Stimulated activated CD4-positive, alpha-beta T cell treated with anti-CD3 and anti-CD28 coated beads, Interleukin-1b, Interleukin-23, amount 100 ng/mL, for 1 hour (primary cell): ENCODE measurements around the gene CELSR3.

ENCODE experiments used
- DNase-seq, 2 donors: peaks; one replicate each; pipeline ENCODE4 v3.0.0-alpha.2; 2020; ENCODE audit warnings: low read depth in 2 of 2

CELSR3 gene

DNA sequence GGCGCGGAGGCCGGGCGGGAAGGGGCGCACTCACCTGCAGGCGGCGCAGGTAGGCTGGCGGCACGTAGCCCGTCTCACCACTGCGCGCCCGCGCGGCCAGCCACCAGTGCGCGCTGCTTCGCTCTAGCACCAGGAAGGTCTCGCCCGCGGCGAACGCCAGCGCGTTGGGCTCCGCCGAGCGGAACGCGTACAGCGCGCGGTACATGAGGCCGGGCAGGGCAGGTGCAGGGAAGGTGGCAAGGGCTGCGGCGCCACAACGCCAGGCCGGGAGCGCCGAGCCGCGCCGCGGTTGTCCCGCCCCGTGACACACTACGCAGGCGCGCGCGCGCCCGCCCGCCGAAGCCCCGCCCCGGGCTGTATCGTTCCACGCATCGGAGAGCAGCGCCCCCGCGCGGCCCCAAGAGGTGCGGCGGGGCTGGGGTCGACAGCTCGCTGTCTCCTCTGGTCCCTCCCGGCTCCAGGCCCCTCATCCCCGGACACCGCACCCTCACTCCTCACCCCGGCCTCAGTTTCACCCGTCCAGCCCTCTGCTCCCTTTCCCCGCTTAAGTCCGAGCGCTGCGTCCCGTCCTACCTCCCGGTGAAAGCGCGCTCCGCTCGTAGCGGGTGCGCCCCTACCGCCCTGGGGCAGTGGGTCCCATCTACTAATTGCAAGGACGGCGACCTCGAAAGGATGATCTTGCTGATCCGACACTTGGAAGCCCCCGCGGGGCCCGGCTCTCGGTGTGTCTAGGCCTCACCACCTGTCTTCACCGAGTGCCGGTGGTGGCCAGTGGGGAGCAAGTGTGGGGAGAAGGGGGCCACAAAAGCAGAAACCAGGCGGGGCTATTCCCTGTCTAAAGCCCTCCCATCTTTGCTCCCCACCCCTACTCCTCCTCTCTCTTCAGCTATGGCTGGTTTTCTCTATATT, 23.2 kb upstream of the CELSR3 start, which contains the start of gene NCKIPSD:
Gene NCKIPSD, minus strand, starts transcription at position 313 of the 909 bp plus-strand sequence. Its CDS starts 108 bp downstream, at position 205.
- peak; percentile 77 to 93 for DNase-seq

DNA sequence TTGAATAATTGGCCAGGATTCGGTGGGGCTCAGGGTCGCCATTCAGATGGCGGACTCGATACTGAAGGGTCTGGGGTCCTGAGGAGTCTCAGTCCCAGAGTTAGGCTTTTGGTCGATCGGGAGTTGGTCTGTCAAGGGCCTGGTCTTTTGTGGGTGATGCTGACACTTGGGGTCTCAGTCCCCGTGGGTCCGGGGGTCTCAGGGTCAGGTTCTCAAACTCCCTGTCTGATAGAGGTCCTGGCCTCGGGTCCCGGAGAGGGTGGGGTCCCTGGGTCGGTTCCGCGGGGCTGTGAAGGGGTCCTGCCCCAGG, 22.6 kb upstream of the CELSR3 start:
- DNase-seq = no peak

DNA sequence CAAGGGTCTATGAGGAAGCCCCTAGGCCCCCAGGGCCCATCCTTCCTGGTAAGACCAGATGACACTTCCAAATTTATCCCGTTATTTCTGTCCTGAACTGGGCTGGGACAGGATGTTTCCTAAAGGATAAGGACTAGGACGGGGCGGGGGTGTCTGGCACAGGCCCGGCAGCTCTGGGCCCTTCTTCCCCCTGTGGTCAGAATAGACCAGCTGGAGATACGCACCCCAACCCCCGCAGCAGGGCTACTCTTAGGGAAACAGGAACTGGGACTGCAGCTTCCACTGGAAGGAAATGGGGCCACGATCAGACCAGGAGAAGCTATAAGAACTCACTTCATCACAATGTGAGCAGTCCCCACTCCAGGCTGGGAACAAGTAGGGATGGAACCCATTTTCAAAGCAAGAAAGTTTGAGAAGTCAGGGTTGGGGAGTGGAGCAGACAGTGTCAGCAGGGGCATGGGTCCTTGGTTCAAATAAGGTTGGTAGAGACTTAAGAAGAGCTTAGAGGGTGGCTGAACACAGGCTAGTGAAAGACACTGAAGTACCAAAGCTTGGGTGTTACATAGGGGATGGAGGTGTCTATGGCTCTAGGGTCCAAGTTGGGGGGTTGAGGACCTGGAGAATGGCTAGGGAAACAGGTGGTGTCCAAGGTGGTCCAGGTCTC, 21.9 kb upstream of the CELSR3 start:
- DNase-seq = no peak

DNA sequence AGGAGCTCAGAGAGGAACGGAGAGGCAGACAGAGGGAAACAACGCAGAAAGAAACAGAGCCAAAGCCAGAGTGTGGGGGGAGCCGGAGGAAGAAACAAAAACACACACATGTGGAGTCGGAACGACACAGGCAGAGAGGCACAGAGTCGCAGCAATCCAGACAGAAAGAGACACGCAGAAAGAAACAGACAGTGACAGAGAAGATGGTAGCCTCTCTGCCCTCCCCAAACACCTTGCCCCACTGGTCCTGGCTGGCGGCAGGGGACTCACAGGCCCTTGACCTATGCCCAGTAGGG, 21.3 kb upstream of the CELSR3 start:
- DNase-seq = no peak

DNA sequence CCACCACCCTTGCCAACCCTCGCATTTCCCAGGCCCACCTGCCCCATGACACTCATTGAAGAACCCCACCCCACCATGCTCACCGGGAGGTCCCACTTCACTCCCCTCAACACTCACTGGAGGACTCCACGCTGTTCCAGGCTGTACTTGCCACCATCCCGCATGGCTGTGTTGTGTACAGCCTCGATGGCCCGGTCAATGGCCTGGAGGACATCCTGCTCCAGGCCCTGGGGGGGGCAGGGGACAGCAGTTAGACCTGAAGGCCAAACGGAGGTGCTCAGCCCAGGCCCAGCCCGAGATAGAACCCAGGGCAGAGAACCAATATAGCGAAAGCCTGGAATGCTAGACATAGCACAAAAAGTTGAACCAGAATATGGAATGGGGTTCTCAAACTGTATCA, 20.1 kb upstream of the CELSR3 start:
- DNase-seq = no peak

DNA sequence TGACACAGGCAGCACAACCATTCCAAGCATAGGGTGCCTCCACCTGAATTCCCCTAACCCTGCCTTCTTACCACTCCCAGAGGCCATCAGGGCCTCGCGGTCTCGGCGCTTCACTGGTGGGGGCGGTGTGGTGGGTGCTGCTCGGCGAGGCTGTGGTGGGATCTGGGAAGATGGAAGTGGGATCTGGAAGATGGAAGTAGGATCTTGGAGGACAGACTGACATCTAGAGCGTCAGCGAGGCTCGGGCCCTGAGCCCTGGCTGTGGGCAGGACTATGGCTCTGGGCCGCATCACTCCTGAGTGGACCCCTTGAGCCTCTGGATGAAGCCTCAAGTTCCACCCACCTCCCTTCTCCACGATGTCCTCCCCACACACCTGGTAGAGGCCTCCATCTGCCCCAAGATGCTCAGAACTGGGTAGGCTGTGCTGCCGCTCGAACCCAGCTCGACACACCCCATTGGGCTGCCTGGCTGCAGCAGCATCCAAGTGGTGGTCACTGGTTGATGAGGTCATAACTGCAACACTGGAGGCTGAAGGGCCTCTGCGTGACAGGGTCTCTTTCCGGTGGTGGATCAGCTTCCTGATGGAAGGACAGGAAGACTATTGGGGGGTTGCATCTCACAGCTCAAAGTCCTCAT, 19.4 kb upstream of the CELSR3 start:
- no peak for DNase-seq

DNA sequence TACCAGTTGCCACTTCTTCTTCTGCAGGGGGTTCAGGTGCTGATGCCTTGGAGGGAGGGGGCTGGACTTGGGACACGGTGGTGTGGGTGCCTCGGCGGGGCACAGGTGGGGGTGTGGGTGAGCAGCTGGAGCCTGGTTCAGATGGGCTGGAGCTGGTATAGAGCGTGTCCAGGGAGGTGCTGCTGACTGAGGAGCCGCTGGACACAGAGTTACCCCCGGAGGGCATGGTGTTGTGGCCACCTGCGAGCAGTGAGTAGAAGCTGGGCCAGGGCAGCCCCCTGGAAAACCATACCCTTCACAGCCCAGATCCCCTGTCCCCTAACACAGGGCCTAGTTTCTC, 18.8 kb upstream of the CELSR3 start:
- no peak for DNase-seq

DNA sequence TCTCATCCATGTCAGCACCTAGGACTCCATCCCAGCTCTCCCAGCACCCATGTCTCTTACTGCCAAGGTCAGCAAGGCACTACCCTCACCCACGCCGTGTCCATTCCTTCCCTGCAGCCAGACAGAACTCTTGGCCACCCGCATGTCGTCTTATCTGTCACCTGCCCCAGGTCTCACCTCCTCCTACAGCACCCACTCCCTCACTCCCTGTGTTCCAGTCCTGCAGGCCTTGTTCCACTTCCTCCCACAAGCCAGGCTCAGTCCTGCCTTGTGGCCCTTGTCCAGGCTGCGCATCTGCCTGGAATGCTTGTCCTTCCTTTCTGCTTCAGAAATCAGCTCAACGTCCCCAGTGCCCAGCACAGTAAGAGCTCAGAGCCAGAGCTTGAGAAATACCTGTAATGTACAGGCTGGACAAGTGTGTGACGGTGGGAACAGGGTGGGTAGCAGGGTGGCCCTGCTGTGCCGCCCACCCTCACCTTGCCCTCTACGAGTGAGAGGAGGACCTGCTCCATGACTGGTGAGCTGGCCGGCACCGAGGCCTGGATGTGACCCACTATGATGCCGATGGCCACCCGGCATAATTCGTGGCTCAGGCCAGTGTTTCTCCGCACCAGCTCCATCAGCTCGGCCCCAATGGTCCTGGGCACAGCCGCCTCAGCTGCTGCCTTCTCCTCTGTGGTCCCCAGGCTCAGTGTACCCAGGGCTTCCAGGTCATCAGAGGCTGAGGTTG, 18.3 kb upstream of the CELSR3 start:
- no peak for DNase-seq

DNA sequence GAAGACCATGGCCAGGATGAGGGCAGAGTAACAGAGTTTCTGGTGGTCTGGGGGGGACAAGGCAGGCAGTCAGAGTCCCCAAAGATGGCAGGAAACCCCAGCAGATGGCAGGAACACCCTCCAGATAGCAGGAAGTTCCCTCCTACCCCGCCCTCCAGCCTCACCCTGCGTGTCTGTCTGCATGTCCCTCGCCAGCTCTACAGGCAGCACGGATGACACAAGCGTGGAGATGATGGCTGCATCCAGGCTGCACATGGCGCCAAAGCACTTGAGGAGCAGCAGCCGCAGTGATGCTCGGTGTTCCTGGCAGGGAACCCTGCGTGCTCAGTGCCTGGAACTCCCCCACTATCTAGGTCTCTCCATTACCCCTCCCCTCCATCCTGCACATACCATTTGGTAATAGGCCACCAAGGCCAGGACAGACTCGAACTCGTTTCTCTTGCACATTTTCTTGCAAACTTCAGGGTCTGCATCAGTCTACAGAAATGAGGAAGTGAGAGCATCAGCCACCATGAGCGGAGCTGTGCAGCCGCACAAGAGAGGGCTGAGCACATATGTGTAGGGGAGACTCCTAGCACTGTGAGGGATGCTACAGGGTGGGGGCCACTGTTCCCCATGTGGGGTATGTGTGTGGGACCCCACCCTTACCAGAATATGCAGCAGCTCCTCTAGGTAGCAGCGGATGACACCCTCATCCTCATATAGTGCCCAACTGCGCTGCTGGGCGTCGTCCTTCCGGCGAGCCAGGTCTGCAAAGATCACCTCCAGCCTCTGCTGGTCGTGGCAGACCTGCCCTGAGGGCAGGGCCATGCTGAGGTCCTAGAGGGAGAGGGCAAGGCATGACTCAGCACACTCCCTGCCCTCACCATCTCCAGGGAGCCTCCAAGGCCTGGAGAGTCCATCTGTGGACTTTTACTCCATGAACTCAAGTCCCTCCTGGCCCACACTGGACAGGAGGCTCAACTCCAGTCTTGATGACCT, 17.0 kb upstream of the CELSR3 start:
- DNase-seq = no peak

DNA sequence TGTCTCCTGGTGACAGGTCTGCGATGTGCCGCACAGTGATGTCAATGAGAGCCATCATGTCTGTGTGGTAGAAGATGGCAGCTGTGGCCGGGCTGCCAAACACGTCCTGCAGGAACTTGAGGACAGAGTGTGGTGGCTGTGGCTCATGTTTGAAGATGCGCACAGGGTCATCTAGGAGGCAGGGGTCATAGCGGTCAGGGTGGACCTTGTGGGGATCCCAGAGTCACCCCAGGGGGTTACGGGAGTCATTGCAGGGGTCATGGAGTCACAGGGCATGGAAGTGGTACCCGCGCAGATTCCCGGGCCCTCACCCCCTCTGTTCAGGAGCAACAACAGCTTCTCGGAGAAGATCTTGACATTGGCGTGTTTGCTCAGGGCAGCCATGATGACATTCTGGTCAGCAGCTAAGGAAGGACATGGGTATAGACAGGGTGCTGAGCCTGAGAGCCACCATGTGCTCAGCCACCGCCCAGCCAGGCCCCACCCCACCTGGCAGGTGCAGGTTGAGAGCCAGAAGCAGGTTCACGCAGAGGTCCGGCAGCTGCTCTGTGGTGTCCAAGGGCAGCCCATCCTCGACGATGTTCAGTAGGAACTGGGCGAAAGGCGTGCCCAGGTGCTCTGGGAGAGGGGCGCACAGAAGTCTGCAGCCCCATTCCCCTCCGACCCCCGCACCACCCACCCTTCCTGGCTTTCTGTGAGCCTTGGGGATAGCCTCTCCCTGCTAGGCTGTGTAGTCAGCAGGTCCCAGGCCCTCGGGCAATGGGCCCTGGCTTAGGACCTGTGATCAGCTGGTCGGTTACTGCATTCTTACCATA, 16.1 kb upstream of the CELSR3 start:
- DNase-seq = no peak

DNA sequence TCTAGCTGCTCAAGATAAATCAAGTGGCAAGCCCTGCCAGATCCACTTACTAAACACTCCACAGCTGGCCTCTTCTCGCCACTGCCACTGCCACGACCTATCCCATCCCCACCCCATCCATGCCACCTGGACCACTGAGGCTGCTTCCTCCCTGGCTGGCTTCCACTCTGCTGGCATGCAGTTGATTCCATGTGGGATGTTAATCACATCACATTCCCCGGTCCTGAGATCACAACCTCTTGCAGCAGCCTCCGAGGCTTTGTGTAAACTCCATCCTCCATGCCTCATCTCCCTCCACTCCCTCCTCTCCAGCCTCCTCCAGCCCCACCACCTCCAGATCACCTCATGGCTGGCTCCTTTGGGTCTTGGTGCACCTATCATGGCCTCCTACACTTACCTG, 15.4 kb upstream of the CELSR3 start:
- DNase-seq = no peak

DNA sequence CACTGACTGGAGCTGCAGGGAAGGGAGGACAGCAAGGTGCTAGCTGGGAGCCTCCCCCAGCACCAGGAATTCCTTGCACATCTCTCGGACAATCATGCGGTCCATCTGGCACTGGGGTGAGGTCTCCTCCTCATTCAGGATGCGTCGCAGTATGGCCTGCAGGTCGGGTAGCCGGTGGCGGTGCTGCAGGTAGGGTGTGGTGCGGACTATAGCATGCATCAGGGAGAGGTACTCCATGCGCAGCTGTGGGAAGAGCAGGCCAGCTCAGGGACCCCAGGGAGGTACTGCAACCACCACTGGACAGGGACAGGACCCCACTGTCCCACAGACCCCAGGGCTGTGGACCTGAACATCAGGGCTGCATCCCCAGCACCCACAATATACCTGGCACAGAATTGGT, 11.8 kb upstream of the CELSR3 start:
- no peak for DNase-seq

DNA sequence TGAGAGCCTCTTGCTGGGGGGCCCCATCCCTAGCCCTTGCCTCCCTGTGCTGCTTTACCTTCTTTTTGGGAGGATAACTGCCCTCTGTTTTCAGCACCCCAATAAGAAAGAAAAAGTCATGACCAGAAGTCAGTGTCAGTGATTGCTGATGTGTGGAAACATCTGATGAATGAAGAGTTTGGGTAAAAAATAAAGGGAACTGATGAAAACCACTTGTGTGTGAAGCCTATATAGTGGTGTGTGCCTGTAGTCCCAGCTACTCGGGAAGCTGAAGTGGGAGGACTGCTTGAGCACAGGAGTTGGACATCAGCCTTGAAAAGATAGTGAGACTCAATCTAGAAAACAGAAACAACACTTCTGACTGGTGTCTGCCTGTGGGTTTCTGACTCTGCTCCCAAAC, 9.8 kb upstream of the CELSR3 start:
- DNase-seq = no peak

DNA sequence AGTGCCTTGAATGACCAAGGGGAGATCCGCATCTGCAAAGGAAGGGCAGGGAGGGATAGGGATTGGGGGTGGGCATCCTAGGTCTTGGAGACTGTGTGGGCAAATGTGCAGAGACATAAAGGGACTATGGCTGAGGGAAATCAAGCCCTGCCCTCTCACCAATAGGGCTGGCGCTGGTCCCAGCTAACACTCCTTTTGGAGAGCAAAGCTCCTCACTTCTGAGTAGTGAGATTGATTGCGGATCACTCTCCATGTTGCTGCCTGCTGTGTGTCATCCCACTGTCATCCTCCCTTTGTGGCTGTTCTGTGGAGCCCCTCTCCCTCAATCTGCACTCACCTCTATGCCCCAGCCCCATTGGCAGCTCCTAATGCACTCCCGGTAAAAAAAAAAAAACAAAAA, 2.2 kb upstream of the CELSR3 start:
- no peak for DNase-seq

DNA sequence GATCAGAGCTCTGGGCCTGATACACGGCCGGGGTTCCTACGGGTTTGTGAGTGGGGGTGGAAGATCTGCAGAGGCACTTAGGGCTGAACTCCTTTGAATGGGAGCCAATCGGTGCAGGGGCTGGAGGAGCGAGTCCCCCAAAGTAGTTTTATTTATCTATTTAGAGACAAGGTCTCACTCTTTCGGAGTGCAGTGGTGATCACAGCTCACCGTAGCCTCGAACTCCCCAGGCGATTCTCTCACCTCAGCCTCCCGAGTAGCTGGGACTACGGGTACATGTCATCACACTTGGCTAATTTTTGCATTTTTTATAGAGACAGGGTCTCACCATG, 1.6 kb upstream of the CELSR3 start:
- no peak for DNase-seq

DNA sequence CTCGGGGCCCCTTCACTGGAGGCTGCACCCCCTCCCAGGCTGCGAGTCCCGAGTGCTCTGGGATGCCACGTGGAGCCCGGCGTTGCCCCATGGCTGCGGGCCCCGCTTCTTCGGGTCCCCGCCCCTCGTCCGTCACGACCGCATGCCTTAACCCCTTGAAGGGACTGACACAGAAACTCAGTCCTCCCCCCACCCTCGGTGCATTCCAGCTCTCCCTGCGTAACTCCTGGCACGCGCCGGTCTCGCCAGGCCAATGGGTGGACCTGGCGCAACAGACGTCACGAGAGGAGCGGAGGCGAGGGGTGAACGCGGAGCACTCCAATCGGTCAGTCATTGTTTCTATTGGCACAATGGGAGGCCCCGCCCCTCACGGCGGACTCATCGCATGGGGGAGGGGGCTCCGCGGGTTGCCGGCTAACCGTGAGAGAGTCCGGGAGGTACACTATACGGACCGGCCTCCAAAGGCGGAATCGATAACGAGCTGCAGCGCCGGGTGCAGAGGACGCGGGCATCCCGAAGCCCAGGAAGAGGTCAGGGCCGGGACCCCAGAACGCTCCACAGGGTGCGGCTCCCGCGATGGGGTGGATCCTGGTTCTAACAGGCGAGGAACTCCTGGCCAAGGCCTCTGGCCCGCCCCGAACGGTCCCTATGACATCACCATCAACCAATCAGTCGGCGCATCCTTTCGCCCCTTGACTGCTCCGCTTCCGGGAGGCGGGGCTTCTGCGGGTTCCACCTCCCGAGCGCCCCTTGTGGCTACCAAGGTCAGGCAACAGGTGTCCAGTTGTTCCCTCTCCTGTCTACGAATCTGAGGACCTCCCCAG, 1.0 kb upstream of the CELSR3 start:
- DNase-seq = peak; percentile 60 to 72

DNA sequence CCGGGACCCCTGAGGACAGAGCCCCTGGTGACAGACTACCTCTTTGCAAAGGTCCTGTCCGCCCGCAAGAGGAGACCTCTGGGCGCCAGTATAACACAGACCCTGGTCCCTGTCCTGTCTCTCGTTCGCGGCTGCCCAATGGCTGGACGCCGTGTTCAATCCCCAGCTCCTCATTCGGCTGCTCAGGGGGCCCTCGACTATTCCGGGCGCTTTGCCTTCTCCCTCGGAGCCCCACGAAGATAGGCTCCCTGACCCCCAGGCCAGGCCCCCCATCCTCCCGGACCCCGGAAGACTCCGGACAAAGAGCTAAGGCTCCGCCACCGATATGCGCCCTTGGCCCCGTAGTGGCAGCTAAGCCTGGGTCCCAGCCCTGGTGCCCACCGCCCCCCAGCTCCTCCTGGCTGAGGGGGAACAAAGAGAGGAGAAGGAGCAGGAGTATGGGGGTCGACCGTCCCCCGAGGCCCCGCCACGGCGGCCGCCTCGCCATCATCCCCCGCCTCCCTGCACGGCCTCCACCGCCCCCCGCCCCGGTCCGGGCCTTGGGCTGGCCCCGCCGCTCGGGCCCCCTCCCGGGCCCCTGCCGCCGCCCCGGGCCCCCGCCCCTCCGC, 437 bp downstream of the CELSR3 start:
- DNase-seq = no peak

DNA sequence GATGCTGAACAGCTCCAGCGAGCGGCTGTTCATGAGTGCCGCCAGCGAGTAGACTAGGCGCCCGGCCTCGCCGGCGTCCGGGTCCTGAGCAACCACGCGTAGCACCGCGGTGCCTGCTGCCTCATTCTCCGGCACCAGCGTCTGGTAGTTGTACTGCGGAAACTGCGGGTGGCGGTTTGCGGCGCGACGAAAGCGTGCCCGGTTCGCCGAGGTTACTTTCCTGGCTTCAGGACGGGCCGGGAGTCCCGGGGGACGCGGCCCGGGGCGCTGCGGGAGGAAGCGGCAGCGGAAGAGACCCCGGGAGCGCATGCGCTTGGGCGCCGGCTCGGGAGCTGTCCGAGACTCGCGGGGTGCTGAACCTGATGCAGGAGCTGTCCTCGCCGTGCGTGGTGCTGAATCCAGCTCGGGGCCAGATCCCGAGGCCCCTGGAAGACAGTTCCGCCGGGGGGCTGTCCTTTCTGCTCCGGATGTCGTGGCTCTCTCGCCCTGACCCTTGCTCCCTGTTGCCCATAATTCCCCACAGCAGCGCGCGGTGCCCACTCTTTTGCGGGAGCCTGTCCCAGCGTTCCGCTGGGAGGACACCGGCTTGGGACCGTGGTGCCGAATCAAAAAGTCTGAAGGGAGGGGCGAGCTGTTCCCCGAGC, 1.1 kb downstream of the CELSR3 start:
- peak; percentile 36 to 62 for DNase-seq
